Measurements from ENCODE around the gene RFXANK. TPM values are rescaled to one million over a fixed set of nuclear protein-coding genes. Genes with fewer than 3 reads are reported as not detected.
"Not testable (repeated sequence)": the region's sequence is repeated elsewhere in the genome, so short reads cannot be mapped to it uniquely, and the experiment has no call there.

The RFXANK gene
- total RNA-seq, 1 donor from 2014 or later = 34.1 TPM

DNA sequence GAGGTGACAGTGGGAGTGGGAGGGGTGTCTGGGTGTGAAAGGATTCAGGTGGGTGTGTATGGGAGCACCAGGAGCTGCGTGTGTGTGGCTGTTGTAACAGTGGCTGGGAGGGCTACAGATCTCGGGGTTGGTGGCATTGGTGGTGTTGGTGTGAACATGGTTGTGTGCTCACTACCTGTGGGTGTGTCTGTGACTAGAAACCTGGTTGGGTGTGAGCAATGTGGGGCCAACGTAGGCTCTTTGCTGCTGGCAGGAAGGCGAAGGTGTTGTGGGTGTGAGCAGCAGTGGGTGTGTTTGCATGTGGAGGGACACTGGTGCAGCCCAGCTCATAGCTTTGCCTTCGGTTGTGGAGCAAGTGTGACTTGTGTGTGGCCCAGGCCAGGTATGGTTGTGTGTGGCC, 14.9 kb downstream of the RFXANK start:
- DNase-seq = no peak

DNA sequence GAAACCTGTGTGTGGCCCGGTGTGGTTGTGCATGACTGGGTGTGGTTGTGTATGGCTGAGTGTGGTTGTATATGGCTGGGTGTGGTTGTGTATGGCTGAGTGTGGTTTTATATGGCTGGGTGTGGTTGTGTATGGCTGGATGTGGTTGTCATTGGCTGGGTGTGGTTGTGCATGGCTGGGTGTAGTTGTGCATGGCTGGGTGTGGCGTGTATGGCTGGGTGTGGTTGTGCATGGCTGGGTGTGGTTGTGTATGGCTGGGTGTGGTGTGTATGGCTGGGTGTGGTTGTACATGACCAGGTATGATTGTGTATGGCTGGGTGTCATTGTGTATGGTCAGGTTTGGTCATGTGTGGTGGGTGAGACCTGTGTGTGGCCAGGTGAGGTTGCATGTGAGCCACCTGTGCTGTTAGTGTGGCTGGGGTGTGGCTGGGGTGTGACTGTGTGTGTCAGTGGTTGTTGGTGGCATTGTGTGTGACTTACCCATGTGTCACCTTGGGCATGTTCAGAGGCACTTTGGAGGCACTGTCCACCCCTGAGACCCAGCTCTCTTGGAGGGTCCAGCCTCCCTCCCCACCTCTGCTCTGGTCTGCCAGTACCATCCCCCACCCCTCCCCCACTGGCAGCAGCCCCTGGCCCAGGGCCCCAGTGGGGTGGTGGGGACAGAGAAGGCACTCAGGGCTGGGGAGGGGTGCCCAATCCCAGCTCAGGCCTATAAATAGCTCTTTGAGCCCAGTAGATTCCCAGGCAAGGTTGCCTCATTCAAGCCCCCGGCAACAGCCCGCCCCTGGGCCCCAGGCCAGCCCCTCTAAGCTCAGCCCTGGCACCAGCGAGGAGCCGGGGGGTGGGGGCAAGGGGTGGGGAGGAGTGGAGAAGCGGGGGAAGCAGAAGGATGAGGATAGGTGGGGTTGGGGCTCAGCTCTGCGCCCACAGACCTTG, 15.8 kb downstream of the RFXANK start:
- no peak for DNase-seq

DNA sequence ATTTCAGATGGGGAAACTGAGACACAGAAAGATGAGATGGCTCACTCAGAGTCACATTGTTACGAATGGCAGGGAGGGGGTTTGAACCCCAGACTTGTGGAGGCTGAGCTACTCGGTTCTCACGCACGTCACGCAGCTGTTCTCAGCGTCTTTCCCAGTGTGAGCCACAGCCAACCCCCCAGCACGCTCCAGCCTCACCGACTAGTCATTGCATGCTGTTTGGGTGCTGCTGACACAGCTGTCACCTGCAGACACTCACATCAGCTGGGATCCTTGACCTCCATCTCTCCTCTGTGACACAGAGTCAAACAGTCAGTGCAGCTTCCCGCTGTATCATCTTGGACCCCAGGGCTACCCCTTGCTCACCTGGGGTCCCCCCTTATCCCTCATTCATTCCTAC, 17.3 kb downstream of the RFXANK start:
- DNase-seq = no peak

DNA sequence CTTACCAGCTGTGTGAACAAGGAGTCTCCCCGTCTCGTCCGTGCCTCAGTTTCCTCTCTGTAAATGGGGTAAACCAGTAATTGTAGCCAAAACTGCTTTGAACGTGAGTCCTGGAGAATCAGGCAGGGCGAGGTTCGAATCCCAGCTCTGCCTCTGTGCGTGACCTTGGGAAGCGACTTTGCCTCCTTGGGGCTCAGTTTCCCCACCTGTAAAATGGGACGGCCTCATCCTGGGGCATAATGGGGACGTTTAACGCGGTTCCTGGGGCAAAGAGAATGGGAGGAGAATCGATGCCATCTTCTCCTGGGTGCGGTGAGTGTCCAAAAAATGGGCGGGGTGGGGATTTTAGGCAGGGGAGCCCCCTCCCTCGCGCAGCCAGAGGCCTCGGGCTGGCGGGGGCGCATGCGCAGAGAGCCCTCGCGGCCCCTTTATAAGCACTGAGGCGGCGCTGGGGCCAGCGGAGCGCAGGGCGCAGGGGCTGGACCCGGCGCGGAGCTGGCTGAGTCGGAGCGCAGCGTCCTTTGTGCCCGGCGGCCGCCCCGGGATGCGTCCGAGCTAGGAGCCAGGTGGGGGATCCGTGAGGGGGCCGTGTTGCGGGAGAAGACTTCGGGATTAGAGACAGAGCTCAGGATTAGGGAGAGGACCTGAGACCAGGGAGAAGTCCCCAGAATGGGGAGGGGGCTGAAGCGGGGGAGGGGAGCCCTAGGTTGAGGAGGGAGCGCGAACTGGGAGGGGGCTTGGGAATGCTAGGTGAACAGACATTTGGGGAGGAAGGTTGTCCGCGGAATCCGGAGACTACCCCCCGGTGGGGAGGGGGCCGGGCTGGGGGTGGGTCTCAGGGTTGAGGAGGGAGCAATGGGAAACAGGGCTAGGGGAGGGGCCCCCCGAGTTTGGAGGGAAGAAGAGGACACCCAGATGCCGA, 19.7 kb downstream of the RFXANK start, which contains the start of gene NCAN:
NCAN (plus strand) TSS at position 460 of the 922 bp plus-strand sequence. CDS start 4,996 bp downstream, outside the sequence.
- DNase-seq = no peak

DNA sequence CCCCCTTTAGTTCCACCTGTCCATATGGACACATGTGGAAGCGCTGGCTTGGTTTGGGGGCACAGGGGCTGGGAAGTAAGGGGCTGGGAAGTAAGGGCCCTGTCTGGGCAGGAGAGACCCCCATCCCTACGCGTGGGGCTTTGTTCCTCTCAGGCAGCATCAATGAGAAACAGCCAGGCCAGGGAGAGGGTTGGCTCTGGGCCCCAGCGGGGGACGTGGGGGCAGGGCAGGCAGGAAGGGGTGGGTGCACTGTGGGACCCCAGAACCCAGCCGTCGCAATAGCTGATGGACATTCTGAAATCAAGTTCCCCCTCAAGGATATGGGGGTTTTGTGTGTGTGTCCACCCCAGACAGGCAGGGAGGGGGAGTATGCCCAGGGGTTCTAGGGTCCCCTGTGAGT, 20.9 kb downstream of the RFXANK start:
- no peak for DNase-seq

DNA sequence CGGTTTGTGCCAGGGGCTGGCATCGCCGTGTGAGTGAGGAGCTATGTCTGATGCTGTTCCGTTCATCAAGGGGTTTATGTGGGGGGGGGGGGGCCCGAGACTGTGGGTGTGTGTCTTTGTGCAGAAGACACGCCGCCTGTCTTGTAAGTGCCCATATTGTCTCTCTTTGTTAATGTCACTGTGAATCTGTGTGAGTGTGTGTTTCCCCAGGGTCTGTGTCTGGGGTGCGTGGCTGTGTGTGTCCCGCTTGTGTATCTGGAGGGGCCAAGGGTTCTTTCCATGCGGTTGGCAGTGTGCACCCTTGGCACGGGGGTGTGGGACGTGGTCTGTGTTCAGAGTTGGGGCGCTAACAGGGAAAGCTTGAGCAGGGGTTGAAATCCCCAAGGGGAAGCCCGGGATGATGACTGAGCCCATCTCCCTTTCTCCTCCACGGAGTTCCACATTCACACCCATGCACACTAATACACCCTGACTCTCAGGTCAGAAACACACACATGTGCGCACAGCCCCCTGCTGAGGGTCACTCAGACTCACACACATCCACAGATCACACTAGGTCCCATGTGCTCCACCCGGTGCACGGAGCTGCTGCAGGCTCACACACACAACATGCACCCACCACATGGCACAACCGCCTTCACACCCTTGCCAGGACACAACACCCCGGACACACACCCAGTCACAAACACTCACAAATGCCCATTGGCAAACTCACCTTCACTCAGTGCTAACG, 21.5 kb downstream of the RFXANK start:
- no peak for DNase-seq

DNA sequence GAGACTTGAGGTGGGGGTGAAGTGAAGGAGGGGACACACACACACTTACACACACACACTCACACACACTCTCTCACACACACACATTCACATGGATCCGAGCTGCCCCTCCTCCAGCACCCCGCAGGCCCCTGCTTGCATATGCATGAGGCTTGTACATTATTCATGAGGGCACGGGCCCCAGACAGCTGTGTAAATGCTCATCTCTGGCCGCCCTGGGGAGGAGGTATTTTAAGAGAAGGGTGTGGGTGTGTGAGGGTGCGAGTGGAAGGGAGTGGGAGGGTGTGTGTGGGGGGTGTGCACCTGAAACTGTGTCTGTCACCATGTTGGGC, 22.1 kb downstream of the RFXANK start:
- no peak for DNase-seq

DNA sequence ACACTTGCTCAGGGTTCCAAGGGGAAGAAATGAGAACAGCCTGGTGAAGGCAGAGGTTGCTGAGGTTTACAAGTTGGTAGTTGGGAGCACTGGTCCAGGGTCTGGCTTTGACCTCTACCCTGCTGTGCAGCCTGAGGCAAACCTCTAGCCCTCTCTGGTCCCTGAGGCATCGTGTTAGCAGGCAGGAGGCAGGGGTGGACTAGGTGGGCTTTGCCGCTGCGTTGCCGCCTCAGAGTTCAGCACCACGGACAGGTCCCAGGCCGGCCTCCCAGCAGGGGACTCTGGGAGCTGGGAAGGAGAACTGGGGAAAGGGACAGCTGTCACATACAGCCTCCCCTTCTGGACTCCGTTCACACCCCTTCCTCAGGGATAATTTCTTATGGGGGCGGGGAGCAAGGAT, 22.8 kb downstream of the RFXANK start:
- DNase-seq = no peak

DNA sequence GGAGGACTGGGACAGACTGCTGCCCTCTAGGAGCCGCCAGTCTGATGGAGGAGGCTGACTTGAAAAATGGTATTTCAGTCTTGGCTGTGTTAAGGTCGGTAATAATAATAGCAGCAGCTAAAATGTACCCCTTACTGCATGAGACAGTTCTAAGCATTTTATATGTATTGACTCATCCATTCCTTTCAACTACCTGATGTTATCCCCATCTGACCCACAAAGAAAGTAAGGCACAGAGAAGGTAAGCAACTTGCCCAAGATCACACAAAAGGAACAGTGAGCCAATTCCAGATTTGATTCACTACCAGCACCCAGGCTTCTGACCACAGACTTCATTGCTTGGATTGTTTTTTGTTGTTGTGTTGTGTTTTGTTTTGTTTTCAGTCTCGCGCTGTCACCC, 23.7 kb downstream of the RFXANK start:
- no peak for DNase-seq

DNA sequence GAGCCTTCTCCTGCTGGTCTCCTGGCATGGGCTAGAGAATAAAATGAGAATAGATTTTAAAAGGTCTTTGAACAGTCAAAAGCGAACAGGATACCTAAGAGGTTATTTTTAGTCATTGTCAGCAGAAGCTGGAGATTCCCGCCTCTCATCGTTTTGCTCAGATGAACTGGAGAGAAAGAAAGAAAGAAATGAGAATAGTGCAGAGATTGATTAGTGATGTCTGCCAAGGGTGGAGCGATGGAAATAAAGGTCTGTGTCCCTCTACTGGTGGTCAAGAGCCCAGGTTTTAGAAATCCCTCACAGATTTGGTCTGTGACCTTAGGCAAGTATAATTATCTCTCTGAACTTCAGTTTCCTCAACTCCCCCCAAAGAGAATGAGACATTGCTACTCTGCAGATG, 25.0 kb downstream of the RFXANK start:
- no peak for DNase-seq

DNA sequence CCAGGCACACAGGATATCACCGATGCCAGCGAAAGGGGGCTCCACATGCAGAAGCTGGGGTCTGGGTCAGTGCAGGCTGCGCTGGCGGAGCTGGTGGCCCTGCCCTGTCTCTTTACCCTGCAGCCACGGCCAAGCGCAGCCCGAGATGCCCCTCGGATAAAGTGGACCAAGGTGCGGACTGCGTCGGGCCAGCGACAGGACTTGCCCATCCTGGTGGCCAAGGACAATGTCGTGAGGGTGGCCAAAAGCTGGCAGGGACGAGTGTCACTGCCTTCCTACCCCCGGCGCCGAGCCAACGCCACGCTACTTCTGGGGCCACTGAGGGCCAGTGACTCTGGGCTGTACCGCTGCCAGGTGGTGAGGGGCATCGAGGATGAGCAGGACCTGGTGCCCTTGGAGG, 26.9 kb downstream of the RFXANK start:
- DNase-seq = no peak

DNA sequence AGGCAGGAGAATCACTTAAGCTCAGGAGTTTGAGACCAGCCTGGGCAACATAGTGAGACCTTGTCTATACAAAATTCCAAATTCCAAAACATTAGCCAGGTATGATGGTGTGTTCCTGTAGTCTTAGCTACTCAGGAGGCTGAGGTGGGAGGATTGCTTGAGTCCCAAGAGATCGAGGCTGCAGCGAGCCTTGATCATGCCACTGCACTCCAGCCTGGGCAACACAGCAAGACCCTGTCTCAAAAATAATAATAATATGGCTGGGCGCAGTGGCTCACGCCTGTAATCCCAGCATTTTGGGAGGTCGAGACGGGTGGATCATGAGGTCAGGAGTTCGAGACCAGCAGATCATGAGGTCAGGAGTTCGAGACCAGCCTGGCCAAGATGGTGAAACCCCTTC, 28.9 kb downstream of the RFXANK start:
- DNase-seq = not testable (repeated sequence)

DNA sequence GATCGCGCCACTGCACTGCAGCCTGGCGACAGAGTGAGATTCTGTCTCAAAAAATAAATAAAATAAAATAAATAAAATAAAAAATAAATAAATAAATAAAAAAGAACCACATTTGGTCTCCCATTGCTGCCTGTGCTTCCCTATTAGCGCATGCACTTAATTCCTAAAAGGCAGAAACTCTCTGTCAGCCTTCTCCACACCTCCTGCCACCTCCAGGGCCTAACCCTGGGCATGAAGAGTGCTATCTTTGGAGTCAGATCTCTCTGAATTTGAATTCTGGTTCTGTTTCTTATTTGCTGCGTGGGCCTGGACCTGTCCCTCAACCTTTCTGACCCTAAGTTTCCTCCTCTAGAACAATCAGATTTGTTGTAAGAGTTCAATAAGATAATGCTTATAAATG, 31.0 kb downstream of the RFXANK start:
- DNase-seq = no peak

DNA sequence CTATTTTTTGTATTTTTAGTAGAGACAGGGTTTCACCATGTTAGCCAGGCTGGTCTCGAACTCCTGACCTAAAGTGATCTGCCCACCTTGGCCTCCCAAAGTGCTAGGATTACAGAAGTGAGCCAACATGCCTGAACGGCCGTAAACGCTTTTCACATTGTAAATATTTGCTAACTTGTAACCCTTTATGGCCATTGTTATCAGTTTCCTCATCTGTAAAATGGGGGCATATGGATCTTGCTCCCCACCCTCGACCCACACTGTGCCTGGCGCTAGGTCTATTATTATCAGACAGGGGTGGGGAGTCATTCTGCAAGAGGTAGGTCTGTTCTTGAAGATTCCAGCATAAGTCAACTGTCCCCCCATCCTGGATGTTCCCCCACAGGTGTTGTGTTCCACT, 31.6 kb downstream of the RFXANK start:
- DNase-seq = no peak

DNA sequence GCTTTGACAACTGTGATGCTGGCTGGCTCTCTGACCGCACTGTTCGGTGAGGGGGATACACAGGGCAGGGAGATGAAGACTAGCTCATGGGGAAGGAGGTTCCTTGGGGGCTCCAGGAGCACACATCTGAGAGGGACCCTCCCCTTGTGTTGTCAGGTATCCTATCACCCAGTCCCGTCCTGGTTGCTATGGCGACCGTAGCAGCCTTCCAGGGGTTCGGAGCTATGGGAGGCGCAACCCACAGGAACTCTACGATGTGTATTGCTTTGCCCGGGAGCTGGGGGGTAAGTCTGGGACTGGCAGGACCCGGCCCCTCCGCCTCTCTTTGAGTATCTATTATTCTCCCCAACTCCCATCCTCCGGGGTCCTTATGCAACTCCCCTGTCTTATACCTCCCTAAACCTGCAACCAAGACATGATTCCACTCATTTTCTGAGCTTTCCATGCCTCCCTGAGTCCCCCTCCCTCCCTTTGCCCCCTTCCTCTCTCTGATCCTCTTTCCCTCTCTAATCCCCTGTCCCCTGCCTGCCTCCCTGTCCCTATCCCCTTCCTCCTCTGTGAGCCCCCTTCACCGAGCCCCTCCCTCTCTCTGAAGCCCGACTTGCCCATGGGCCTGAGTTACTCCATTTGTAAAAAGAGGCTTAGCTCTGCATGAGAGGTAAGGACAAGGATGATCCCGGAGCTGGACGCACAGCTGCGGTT, 32.2 kb downstream of the RFXANK start:
- no peak for DNase-seq

DNA sequence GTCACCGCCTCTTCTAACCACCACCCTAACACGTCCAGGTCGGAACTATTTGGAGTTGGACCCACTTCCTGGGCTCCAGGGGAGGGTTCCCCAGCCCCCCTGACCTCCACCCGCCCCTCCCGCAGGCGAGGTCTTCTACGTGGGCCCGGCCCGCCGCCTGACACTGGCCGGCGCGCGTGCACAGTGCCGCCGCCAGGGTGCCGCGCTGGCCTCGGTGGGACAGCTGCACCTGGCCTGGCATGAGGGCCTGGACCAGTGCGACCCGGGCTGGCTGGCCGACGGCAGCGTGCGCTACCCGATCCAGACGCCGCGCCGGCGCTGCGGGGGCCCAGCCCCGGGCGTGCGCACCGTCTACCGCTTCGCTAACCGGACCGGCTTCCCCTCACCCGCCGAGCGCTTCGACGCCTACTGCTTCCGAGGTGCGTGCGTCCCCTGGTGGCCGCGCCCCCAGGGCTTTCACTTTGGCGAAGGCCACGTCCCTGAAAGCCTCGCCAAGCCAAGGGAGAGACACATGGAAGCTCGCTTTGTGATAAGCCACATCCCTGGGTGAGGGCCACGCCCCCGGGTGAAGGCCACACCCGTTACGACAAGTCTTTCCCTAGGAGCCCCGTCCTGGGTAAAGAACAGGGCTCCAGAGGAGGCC, 32.9 kb downstream of the RFXANK start:
- DNase-seq = no peak

DNA sequence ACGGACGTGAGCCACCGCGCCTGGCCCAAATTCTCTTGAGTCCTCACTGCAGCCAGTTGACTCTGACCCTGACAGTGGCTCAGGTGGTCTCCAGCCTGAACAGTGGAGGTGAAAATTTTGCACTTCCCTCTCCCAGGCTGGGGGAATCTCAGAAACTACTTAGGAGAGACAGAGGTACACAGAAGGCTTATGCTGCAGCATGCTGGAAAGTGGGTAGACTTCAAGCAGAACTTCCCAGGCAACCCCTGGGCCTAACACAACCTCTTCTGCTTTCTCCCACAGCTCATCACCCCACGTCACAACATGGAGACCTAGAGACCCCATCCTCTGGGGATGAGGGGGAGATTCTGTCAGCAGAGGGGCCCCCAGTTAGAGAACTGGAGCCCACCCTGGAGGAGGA, 34.1 kb downstream of the RFXANK start:
- no peak for DNase-seq

DNA sequence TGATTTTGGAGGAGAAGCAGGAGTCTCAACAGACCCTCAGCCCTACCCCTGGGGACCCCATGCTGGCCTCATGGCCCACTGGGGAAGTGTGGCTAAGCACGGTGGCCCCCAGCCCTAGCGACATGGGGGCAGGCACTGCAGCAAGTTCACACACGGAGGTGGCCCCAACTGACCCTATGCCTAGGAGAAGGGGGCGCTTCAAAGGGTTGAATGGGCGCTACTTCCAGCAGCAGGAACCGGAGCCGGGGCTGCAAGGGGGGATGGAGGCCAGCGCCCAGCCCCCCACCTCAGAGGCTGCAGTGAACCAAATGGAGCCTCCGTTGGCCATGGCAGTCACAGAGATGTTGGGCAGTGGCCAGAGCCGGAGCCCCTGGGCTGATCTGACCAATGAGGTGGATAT, 34.6 kb downstream of the RFXANK start:
- DNase-seq = no peak

DNA sequence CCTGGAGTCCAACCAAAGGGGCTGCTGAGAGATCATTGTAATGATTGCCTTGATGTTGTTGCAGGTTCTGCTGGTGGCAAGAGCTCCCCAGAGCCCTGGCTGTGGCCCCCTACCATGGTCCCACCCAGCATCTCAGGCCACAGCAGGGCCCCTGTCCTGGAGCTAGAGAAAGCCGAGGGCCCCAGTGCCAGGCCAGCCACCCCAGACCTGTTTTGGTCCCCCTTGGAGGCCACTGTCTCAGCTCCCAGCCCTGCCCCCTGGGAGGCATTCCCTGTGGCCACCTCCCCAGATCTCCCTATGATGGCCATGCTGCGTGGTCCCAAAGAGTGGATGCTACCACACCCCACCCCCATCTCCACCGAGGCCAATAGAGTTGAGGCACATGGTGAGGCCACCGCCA, 35.2 kb downstream of the RFXANK start:
- no peak for DNase-seq

DNA sequence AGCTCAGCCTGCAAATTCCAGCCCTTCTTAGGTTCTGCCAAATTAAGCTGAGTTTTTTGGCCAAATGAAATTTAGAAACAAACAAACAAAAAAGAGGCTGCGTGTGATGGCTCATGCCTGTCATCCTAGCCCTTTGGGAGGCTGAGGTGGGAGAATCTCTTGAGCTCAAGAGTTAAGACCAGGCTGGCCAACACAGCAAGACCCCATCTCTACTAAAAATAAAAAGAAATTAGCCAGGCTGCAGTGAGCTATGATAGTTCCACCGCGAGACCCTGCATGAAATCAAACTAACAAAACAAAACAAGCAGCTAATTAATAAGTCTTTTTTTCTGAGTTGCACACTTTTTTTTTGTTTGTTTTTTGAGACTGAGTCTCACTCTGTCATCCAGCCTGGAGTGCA, 37.6 kb downstream of the RFXANK start:
- DNase-seq = no peak

DNA sequence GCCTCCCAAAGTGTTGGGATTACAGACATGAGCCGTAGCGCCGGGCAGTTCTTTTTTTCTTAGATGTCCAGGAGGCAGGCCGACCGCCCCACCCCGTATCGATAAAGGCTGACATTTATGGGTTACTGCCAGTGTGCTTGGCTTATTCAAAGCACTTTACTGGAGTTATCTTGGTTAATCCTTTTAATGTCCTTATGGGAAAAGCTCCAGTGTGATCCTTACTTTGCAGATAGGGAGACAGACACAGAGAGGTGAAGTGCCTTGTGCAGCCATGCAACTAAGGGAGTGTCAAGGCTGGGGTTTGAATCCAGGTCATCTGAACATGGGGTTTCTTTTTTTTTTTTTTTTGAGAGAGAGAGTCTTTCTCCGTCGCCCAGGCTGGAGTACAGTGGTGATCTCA, 38.9 kb downstream of the RFXANK start:
- DNase-seq = no peak

All from skin of body (tissue), 2 donors.